GM21528 (cell line): ENCODE data around the gene GMNC.

Experiments
- ATAC-seq: cut with Tn5 transposase; IDR thresholded peaks from one replicate; pipeline ENCODE4 v1.9.1; 2021; ENCODE audit warnings: mild to moderate bottlenecking, moderate library complexity; ENCODE audit not compliant: unreplicated experiment, low FRiP score

Gene GMNC

GRCh38 chr3:190853464-190853863, 9.0 kb downstream of the GMNC start:
- ATAC-seq: no peak

DNA sequence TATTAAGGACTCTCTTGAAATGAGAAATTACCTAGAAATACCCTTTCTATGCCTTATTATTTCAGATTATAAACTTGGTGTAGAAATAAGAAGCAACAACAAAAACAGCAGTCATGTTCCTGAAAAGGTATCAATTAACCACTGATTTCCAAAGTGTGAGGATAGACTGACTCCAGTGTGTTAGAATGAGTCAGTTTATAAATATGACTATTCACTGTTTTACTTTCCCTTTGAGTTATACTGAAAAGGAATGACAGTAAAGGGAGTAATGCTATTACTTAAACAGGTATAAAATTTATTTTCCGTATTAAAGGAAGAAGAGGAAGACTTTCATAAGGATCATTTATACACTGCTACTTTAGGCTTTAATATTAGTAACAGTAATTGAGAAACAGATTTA, 12.9 kb downstream of the GMNC start:
- no peak for ATAC-seq

GRCh38 chr3:190848870-190849269, 13.6 kb downstream of the GMNC start:
- ATAC-seq: no peak

- ATAC-seq: no peak
Observed at GRCh38 chr3:190847436-190847835, 15.1 kb downstream of the GMNC start.

DNA sequence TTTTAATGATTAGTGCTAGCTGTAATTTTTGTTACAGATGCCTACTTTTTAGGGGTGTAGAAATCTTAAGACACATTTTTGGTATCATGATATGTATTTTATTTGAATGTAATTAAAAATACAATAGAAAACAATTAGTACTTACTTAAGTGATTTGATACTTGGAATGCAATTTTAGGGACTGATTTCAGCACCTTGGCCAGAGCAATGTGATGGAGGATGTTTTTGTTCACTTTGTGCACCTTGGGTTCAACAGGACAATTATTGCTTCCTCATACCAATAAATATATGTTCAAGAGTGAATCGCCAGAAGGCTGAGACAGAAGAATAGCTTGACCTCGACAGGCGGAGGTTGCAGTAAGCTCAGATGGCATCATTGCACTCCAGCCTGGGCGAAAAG, 22.3 kb downstream of the GMNC start:
- no peak for ATAC-seq

DNA sequence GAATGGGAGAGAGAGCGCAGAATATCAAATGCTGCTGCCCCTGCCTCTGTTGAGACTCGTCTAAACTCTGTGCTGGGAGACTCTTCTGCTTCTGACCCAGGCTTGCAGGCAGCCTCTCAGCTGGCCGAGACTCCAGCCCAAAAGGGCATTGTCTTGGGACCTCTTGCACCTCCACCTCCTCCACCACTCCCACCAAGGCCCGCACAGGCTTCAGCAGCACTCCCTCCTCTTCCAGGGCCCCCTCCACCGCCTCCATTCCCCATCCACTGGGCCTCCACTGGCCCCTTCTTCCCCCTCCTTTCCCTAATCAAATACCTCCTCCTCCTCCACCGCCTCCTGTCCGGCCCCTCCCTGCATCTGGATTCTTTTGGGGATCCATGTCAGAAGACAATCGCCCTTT, 31.3 kb downstream of the GMNC start:
- ATAC-seq: no peak

- ATAC-seq: no peak
Observed at GRCh38 chr3:190830031-190830430, 32.5 kb downstream of the GMNC start.

DNA sequence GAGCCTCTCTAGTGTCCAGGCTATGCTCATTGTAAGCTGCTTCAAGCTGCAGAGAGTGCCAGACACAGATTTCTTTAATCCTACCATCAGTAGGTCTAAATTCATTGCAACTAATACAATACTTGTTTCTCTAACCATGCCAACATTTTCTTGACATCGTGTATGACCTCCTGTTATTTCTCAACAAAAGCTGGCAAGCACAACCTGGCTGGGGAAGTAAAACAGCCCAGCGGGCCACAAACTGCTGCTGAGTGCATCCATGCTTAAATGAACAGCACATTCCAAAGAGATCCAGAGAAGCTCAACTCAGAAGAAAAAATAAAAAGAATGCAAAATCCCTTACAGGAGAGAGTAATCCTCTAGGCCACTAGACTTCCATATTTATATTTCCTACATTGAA, 36.5 kb downstream of the GMNC start:
- ATAC-seq: no peak

DNA sequence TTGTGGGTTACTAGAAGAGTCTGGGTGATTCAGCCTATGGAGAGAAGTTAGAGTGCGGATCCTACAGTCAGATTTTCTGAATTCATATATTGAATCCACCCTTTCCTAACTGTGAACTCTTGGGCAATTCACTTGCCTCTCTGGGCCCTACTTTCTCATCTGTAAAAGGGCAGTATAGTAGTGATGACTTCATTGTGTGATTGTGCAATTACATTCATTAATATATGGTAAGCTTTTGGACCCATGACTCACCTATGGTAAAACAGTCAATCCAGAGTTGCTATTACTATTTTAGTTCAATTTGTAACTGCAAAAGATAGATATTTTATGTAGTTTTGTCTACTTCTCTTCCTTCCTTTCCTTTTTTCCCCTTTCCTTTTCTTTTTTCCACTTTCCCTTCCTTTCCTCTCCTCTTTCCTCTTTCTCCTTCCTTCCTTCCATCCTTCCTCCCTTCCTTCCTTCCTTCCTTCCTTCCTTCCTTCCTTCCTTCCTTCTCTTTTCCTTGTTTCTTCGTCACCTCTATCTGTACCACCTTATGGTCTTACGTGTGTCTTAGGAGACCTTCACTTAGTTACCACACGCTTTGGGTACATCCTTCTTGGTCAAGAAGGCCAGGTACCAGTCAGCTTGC, 37.0 kb downstream of the GMNC start:
- no peak for ATAC-seq

DNA sequence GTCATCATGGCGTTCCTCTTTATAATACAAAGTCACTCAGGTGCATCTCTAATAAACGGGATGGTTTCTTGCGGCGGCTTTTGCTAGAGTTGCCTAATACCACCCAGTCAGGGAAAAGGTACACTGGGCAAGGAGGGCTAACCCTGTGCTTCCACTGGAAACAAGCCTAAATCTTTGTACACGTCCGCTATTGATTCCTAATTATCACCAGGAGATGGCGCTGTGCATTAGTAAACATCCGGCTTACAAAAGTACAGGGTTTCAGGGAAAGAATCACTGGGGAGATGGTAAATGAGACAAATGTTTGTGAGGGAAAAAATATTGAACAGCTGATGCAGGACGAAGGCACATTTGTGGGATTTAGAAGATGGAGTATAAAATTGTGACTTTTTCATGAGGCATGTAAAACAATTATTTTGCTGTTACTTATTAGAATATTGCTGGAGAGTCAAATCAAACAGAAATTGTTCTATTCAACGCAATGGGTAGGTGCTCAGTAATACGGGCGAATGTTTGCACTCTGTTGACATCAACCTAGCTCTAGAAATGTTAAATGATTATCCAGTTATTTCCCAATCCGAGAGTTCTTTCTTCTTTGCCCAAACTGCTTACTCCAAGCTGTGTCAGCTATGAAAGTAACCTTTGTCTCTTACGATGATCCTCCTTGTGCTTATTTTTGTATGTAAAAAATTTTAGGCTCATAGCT, 50.6 kb downstream of the GMNC start:
- ATAC-seq: no peak

- no peak for ATAC-seq
Observed at GRCh38 chr3:190810957-190811356, 51.5 kb downstream of the GMNC start.

DNA sequence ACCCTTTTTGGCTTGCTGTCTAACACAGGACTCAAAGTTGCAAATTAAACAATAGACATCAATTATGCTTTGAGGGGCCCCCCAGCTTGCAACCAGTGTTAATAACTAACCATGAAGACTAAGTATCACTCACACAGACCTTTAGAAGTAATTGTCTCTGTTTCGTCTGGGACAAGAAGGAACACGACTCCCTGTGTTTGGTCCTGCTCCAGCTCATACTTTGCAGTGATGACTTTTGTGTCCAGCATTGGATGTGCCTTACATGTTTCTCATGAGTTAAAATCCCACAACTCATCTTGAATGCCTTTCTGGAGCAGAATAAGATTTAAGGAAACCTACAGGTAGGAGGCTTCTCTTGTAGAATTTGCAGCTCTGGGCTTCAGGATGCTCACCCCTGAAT, 53.1 kb downstream of the GMNC start:
- no peak for ATAC-seq

- ATAC-seq: no peak
Observed at GRCh38 chr3:190807719-190808375, 54.6 kb downstream of the GMNC start.
